ENCODE measurements around the gene PBRM1. TPM values are rescaled to one million over a fixed set of nuclear protein-coding genes. Genes with fewer than 3 reads are reported as not detected.
A peak's percentile ranks its signal among the peaks of the same experiment; 100 is the strongest.

PBRM1 gene
- total RNA-seq, 4 donors from 2014 or later, result 111 to 165 (median 125) TPM

- 85 to 99% methylated on average over 3 of the region's 3 CpGs for WGBS, 2 donors
- Histone ChIP-seq H3K27me3 (no peaks in the 10 kb centered on the region), H3K9me3 (no peaks in the 10 kb centered on the region), H3K4me3 (replicated peaks in 1 of 3) (no peak overlapping the region), H3K36me3 (peaks cover 2 to 29% of the 10 kb centered on the region in 2 donors), H3K27ac (no peak overlapping the region), H3K4me1 (no peaks in the 10 kb centered on the region)
- intact Hi-C loops (cut with DNase I), result no loop called here
- no peak for DNase-seq
- no peak for TF ChIP-seq POLR2A (IDR thresholded peaks at IDR 0.05)
- TF ChIP-seq CTCF (IDR thresholded peaks at IDR 0.05), result no peak
Measured at GRCh38 chr3:52614689-52615088, 71.0 kb downstream of the PBRM1 start.

- Histone ChIP-seq H3K4me3 (replicated peaks in 1 of 3) (no peak overlapping the region), H3K9me3 (no peaks in the 10 kb centered on the region), H3K4me1 (peaks cover 23 to 29% of the 10 kb centered on the region in 2 donors), H3K27ac (peak overlapping the region in 1 of 3 donors; percentile 84), H3K36me3 (peaks cover 3 to 9% of the 10 kb centered on the region in 2 donors), H3K27me3 (no peaks in the 10 kb centered on the region)
- WGBS, 2 donors, result 97% methylated on average over 8 of the region's 8 CpGs
- no peak for DNase-seq
- no peak for TF ChIP-seq CTCF (IDR thresholded peaks at IDR 0.05)
- no peak for TF ChIP-seq POLR2A (IDR thresholded peaks at IDR 0.05)
- intact Hi-C loops (cut with DNase I), result no loop called here
Measured at GRCh38 chr3:52609316-52609815, 76.3 kb downstream of the PBRM1 start.

- Histone ChIP-seq H3K9me3 (no peaks in the 10 kb centered on the region), H3K4me1 (peaks cover 23 to 29% of the 10 kb centered on the region in 2 donors), H3K36me3 (peaks cover 3 to 9% of the 10 kb centered on the region in 2 donors), H3K4me3 (replicated peaks in 1 of 3) (no peak overlapping the region), H3K27me3 (no peaks in the 10 kb centered on the region), H3K27ac (peak overlapping the region; percentile 75 to 88 (median 84))
- intact Hi-C loops (cut with DNase I), result no loop called here
- WGBS, 2 donors, result 87 to 93% methylated on average over 2 of the region's 2 CpGs
- TF ChIP-seq CTCF (IDR thresholded peaks at IDR 0.05), result no peak
- TF ChIP-seq POLR2A (IDR thresholded peaks at IDR 0.05), result no peak
- DNase-seq, result no peak
Measured at GRCh38 chr3:52608337-52608736, 77.4 kb downstream of the PBRM1 start.

- no peaks in the 10 kb centered on the region for H3K27me3 ChIP-seq
- intact Hi-C loops (cut with DNase I), result no loop called here
- TF ChIP-seq CTCF (IDR thresholded peaks at IDR 0.05) (no peak), POLR2A (IDR thresholded peaks at IDR 0.05) (peak in 1 of 2 donors; percentile 59)
- no peaks in the 10 kb centered on the region for H3K9me3 ChIP-seq
- 47 to 54% methylated on average over 5 of the region's 5 CpGs for WGBS, 2 donors
- peaks cover 10 to 17% of the 10 kb centered on the region in 2 donors for H3K36me3 ChIP-seq
- DNase-seq, result peak; percentile 81 to 83
- H3K4me3 ChIP-seq (replicated peaks in 1 of 3), result no peak overlapping the region
- peaks cover 23 to 29% of the 10 kb centered on the region in 2 donors for H3K4me1 ChIP-seq
- H3K27ac ChIP-seq, result peak overlapping the region; percentile 75 to 95 (median 84)
Measured at GRCh38 chr3:52606373-52607085, 79.2 kb downstream of the PBRM1 start.

GRCh38 chr3:52600258-52600657 is 85.5 kb downstream of the PBRM1 start:
- TF ChIP-seq CTCF (IDR thresholded peaks at IDR 0.05), result no peak
- no peak for TF ChIP-seq POLR2A (IDR thresholded peaks at IDR 0.05)
- Histone ChIP-seq H3K9me3 (no peaks in the 10 kb centered on the region), H3K4me3 (replicated peaks in 1 of 3) (no peak overlapping the region), H3K36me3 (peaks cover 12% of the 10 kb centered on the region in 2 donors), H3K27me3 (no peaks in the 10 kb centered on the region), H3K4me1 (peaks cover 4 to 5% of the 10 kb centered on the region in 2 donors), H3K27ac (no peak overlapping the region)
- intact Hi-C loops (cut with DNase I), result no loop called here
- no peak for DNase-seq

Measured in thyroid gland (tissue), 4 donors.